HG03558 (cell line): ENCODE results near the gene RHOBTB1.

Experiments
- ATAC-seq: cut with Tn5 transposase; IDR thresholded peaks from one replicate; pipeline ENCODE4 v1.9.1; 2021; ENCODE audit warnings: moderate number of reproducible peaks; ENCODE audit not compliant: unreplicated experiment; ENCODE audit errors: extremely low read depth

The RHOBTB1 gene

GRCh38 chr10:60942788-60943315 is 1.1 kb downstream of the RHOBTB1 start:
- ATAC-seq = no peak

- no peak for ATAC-seq
Measured at GRCh38 chr10:60942134-60942787, 1.7 kb downstream of the RHOBTB1 start.

DNA sequence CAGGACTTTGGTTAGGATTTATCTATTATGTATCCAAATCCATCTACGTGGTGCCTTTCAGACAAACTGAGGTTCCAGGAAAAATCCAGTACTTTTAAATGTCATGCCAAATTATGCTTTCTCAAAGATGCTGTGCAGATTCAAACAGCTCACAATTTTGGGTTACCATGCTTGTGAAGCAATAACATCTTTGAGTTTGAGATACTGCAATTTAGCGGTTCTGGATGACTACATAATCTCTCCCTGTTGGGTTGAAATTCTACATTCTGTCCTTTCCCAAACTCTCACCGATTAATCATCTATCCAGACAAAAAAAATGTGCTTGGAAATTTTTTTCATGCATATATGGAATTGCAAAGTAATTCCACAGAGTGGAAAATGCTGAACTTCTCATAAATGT is 3.5 kb downstream of the RHOBTB1 start:
- no peak for ATAC-seq

DNA sequence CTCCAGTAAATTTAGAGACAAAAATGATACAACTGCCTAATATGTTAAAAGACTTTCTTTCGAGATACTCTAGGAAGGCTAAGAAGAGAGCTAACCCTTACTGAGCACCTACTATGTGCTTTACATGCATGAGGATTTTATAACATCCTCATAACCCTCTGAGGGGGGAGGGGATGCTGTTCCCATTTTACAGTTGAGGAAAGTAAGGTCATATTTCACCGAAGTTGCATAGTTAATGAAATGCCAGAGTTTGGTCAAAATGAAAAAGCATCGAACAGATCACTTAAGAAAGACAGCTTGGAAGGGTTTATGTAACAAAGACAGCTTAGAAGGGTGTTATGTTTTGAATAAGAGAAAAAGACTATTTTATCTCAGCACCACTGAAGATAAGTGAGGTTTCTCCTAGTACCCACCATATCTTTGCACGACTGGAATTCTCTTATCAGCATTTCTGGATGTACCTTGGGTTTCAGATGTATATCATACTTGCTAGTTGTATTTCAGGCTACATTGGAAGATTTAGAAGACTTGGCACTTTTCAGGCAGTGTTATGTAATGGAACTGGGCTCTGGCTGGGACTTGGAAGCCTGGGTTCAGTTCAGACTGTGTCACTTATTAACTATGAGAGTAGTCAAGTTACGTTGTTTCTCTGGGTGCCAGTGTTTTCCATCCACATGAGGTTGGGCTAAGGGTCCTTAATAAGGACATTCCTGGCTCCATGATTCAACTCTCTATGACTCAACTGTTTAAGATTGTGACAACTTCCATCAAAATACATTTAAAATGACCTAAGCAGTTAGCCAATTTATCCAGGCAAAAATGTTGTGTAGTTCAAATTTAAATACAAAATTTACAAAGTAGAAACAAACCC is 6.0 kb downstream of the RHOBTB1 start:
- ATAC-seq = no peak

DNA sequence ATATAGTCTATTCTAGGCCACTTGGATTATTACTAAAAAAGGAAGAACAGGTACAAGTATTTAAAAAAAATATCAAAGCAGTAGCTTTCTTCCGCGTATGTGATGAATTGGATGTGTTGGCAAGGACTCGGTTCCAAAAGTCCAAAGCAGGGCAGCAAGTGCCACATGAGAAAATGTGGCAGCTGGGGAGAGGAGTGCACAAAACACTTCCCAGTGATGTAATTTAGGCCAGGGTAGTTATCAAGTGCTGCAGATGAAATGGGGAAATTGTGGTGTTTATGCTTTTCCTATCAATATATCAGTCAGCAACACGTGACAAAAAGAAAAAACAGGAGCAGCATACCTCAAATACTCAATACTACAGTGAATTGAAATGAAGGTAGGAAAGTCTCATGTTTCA is 7.0 kb downstream of the RHOBTB1 start:
- ATAC-seq = no peak

DNA sequence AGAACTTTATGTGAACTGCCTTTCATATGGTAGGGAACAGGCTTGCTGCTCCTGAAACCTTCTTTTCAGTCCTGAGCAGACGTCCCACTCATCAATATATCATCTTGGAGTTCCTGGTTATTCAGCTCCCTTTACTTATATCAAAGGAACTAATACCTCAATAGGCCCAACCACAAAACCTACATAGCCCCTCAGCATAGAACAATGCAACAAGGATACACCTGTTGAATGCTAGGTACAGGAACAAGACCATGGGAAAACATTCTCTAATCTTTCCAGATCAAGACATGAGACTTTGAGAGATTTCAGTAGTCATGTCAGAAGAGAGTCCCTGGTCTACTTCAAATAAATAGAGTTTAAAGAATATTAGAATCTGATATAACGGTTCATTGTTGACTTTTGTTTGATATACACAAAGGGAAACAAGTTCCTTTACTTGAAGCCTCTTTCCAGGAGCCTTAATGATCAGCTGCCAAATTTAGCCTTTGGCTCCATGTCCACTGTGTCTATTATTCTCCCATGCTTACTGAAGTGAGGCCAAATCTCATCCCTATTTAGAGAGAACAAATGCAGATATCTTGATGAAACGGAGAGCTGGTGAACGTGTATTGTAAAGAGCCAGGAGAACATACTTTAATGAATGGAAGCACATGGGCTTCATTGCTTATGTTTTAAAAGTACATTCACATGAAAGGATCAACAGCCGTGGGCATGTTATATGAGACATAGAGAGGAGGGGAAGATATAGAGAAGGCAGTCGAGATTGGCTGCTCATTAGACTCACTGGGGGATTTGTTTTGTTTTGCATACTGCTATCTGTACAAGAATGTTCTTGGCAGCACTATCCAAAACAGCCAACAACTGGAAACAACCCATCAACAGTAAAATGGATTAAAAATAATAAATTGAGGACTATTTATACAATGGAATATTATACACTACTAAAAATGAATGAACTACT is 9.5 kb downstream of the RHOBTB1 start:
- ATAC-seq = no peak

GRCh38 chr10:60932756-60933155 is 11.2 kb downstream of the RHOBTB1 start:
- ATAC-seq = no peak

GRCh38 chr10:60930237-60930636 is 13.7 kb downstream of the RHOBTB1 start:
- no peak for ATAC-seq

DNA sequence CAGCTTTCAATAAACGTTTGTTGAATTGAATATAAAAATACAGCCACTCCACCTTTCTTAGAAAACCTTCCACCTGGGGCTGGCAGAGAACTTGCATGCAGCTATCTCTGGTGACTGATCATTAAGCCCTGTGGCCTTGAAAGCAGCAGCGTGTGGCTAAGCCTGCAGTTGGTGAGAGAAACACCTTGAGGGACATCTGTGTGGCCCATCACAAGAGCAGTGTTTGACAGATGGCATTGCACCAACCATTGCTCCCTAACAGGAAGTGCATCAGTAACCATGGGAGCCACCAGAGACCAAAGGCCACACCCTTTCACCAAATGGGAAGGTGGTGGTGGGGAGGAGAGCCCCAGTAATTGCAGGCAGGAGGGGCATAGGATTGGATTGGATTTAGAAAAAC is 22.4 kb downstream of the RHOBTB1 start:
- no peak for ATAC-seq

DNA sequence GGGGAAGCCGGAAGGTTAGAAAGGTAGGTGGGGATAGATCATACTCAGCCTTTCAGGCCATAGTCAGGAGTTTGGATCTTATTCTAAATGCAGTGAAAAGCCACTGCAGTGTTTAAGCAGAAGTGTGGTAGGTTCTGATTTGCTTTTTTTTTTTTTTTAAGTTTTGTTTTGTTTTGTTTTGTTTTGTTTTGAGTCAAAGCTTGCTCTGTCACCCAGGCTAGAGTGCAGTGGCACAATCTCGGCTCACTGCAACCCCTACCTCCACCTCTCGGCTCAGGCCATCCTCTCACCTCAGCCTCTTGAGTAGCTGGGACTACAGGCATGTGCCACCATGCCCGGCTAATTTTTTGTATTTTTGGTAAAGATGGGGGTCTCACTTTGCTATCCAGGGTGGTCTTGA is 23.5 kb downstream of the RHOBTB1 start:
- no peak for ATAC-seq

DNA sequence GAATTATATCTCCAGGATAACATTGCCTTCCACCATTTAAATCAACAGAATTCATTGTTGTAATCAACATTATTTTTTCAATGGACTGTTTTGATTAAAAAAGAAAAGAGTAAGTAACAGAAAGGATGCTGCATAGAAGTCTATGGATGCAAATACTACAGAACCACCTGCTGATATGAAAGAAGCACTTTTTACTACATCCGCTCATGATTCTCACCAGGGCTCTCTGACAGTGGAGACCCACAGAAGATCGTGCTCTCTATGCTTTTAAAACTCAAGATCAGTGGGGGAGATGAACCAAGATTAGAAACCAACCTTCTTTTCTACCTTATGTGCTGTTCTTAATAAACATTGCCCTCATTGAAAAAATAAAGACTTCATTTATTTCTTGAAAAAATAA is 24.4 kb downstream of the RHOBTB1 start:
- ATAC-seq = no peak

- ATAC-seq = no peak
Measured at GRCh38 chr10:60917331-60918280, 26.4 kb downstream of the RHOBTB1 start.

DNA sequence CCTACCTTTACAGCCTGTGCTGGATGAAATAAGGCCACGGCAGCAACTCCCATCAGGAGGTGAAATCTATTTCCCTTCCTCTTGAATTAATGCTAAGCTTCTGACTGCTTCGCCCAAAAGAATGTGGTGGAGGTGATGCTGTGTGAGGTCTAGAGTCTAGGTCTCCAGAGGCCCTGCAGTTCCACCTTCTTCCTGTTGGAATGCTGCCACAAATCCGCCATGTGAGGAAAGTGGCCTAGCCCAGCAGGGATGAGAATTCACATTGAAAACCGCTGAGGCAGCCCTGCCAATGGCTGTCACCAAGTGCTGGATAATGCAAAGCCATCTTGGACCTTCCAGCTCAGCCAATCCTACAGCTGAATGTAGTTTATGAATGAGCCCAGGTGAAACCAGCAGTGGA is 28.0 kb downstream of the RHOBTB1 start:
- ATAC-seq = no peak

GRCh38 chr10:60914690-60915141 is 29.3 kb downstream of the RHOBTB1 start:
- no peak for ATAC-seq

- no peak for ATAC-seq
Measured at GRCh38 chr10:60913657-60914056, 30.3 kb downstream of the RHOBTB1 start.

DNA sequence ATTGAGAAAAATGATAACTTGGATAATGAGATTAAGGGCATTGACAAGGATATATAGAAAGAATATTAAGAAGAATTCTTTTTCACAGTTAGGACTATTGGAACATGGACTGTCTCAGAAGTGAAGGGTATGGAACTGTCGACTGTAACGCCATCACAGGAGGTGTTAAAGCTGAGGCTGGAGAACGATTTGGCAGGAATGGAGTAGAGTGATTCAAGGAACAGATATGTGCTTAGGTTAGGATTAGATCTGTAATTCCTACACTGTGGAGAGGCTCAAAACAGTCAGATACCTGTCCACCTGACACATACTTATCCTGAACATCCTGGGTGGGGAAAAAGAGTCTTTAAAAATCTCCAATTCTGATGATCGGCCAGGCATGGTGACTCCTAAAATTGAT is 30.9 kb downstream of the RHOBTB1 start:
- ATAC-seq = no peak

DNA sequence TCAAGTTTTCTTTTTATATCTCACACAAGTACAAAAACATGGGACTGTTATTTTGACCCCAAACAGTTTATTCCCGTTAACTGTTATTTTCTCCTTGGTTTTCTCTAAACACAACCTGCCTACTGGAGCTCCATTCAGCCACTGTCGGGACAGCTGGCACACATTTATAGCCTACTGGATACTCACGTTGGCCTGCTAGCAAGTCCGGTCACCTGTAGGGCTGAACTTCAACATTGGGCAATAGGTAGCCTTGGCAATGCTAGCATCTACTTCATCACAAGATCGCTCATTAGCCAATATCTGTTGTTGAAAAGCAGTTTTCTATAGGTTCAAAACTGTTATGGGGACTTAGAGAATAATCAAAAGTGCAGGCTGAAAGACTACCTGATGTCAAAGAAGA is 32.3 kb downstream of the RHOBTB1 start:
- no peak for ATAC-seq

- ATAC-seq = no peak
Measured at GRCh38 chr10:60911216-60911615, 32.8 kb downstream of the RHOBTB1 start.

- ATAC-seq = no peak
Measured at GRCh38 chr10:60910543-60910942, 33.4 kb downstream of the RHOBTB1 start.
